ENCODE data around the gene RBMY1D.
"Not testable (repeated sequence)": the region's sequence is repeated elsewhere in the genome, so short reads cannot be mapped to it uniquely, and the experiment has no call there.

The RBMY1D gene

GRCh38 chrY:21894426-21894825 is at the start of gene RBMY1D:
Gene RBMY1D, minus strand, starts transcription at chrY:21894526. Its CDS starts 2,013 bp downstream, at chrY:21892513.
- DNase-seq = not testable (repeated sequence)

- DNase-seq = not testable (repeated sequence)
Observed at GRCh38 chrY:21917932-21918331, 23.6 kb upstream of the RBMY1D start, which contains the start of gene RBMY1E. Gene RBMY1E, minus strand, starts transcription at chrY:21918032. Its CDS starts 1,978 bp downstream, at chrY:21916054.

GRCh38 chrY:21869407-21870076 is 24.8 kb downstream of the RBMY1D start:
- not testable (repeated sequence) for DNase-seq

- no peak for DNase-seq
Observed at GRCh38 chrY:21845481-21845880, 48.8 kb downstream of the RBMY1D start.

GRCh38 chrY:21842090-21842489 is 52.2 kb downstream of the RBMY1D start:
- no peak for DNase-seq

GRCh38 chrY:21839489-21839888 is 54.8 kb downstream of the RBMY1D start:
- no peak for DNase-seq

GRCh38 chrY:21836343-21836742 is 58.0 kb downstream of the RBMY1D start:
- no peak for DNase-seq

- no peak for DNase-seq
Observed at GRCh38 chrY:21835052-21835451, 59.3 kb downstream of the RBMY1D start.
